ENCODE results near the gene TNFRSF8. TPM values are rescaled to one million over a fixed set of nuclear protein-coding genes. Genes with fewer than 3 reads are reported as not detected.

TNFRSF8 gene
- polyA plus RNA-seq, 1 experiment, result 0.22 TPM

DNA sequence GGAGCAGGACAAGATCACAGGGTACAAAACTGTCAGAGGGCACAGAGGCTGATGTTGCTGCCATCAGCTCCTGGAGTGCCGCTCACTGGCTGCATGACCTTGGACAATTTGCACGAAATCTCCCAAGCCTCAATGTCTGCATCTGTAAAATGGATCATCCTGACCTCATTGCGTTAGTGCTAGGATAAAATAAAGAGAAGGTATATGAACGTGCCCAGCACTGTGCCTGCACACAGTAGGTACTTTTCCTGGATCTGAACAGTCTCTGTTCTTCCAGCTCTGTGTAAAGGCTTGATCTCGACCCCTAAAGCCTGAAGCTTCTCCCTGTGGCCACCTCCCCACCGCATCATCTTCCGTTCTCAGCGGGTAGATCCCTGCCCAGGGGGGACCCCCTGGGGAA, 116.6 kb downstream of the TNFRSF8 start:
- H3K4me3 ChIP-seq (ENCODE audit: low read depth, low read length), result no peak overlapping the region
- TF ChIP-seq, protein P1, sequence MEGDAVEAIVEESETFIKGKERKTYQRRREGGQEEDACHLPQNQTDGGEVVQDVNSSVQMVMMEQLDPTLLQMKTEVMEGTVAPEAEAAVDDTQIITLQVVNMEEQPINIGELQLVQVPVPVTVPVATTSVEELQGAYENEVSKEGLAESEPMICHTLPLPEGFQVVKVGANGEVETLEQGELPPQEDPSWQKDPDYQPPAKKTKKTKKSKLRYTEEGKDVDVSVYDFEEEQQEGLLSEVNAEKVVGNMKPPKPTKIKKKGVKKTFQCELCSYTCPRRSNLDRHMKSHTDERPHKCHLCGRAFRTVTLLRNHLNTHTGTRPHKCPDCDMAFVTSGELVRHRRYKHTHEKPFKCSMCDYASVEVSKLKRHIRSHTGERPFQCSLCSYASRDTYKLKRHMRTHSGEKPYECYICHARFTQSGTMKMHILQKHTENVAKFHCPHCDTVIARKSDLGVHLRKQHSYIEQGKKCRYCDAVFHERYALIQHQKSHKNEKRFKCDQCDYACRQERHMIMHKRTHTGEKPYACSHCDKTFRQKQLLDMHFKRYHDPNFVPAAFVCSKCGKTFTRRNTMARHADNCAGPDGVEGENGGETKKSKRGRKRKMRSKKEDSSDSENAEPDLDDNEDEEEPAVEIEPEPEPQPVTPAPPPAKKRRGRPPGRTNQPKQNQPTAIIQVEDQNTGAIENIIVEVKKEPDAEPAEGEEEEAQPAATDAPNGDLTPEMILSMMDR (IDR thresholded peaks at IDR 0.05; ENCODE audit: low read depth, low read length), result no peak
- no peak overlapping the region for H3K27ac ChIP-seq (ENCODE audit: low read depth, low read length)
- CTCF ChIA-PET, result interaction anchor here (1.2 to 1.5 kb wide), 2 partner anchors 29 to 49 kb away, joined by 3 to 4 read pairs; no protein-coding TSS in a partner anchor
- POLR2A ChIA-PET, result interaction anchor here (0.7 kb wide), 1 partner anchor 36 kb away, joined by 3 read pairs; no protein-coding TSS in a partner anchor
- DNase-seq (ENCODE audit: low read depth, low spot score), result no peak
- no peaks in the 10 kb centered on the region for H3K9me3 ChIP-seq (ENCODE audit: control insufficient read depth, insufficient read depth, low read length)
- H3K27me3 ChIP-seq (ENCODE audit: control insufficient read depth, insufficient read depth, low read length), result no peaks in the 10 kb centered on the region

DNA sequence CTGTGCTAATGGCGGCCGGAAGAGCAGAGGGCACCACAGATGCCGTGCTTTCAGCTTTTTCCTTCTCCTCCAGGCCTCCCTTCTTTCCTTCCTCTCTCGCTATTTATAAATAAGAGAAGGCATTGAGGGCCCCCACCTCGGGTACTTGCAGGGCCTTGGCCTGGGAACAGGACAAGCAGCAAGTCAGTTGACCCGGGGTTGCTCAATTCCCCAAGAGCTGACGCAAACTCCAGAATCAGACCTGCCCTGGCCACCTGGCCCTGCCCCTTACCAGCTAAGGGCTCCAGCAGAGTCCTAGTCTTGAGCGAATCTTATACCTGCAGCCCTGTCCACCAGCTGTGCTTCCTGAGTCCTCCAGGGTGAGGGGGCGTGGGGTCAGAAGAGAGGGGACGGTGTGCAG, 117.2 kb downstream of the TNFRSF8 start:
- no peak overlapping the region for H3K4me3 ChIP-seq (ENCODE audit: low read depth, low read length)
- no peak for DNase-seq (ENCODE audit: low read depth, low spot score)
- no peaks in the 10 kb centered on the region for H3K27me3 ChIP-seq (ENCODE audit: control insufficient read depth, insufficient read depth, low read length)
- POLR2A ChIA-PET, result interaction anchor here (0.7 to 0.8 kb wide), 2 partner anchors 37 to 271 kb away, joined by 3 read pairs; no protein-coding TSS in a partner anchor
- H3K9me3 ChIP-seq (ENCODE audit: control insufficient read depth, insufficient read depth, low read length), result no peaks in the 10 kb centered on the region; the same call in 1 of the 2 replicates
- TF ChIP-seq, protein P1 (IDR thresholded peaks at IDR 0.05; ENCODE audit: low read depth, low read length), result no peak
- H3K27ac ChIP-seq (ENCODE audit: low read depth, low read length), result no peak overlapping the region
- CTCF ChIA-PET, result interaction anchor here (0.6 kb wide), 1 partner anchor 30 kb away, joined by 5 read pairs; no protein-coding TSS in a partner anchor

DNA sequence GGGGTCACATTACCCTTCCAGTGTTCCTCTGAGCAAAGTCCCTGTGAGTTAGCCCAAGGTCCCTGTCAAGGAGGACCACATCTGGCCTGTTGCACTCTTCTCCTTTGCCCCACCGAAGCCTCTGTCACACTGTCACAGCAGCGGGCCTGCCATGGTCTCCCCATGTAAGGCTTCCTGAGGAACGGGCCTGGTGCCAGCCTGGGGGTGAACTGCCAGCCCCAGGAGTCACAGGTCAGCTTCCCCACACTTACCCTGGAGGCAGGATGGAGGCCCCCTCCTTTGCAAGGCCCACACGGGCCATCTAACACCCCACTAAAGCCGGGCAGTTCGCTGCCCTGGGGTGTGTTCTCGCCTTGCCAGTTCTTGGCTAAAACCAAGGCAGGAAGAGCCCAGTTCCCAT, 117.8 kb downstream of the TNFRSF8 start:
- Histone ChIP-seq H3K27ac (ENCODE audit: low read depth, low read length) (no peak overlapping the region), H3K4me3 (ENCODE audit: low read depth, low read length) (no peak overlapping the region), H3K27me3 (ENCODE audit: control insufficient read depth, insufficient read depth, low read length) (no peaks in the 10 kb centered on the region), H3K9me3 (ENCODE audit: control insufficient read depth, insufficient read depth, low read length) (no peaks in the 10 kb centered on the region; the same call in 1 of the 2 replicates)
- DNase-seq (ENCODE audit: low read depth, low spot score), result no peak
- CTCF ChIA-PET, result no interaction called here
- TF ChIP-seq, protein P1 (IDR thresholded peaks at IDR 0.05; ENCODE audit: low read depth, low read length), result no peak
- POLR2A ChIA-PET, result interaction anchor here (0.8 kb wide), 1 partner anchor 272 kb away, joined by 3 read pairs; no protein-coding TSS in a partner anchor

DNA sequence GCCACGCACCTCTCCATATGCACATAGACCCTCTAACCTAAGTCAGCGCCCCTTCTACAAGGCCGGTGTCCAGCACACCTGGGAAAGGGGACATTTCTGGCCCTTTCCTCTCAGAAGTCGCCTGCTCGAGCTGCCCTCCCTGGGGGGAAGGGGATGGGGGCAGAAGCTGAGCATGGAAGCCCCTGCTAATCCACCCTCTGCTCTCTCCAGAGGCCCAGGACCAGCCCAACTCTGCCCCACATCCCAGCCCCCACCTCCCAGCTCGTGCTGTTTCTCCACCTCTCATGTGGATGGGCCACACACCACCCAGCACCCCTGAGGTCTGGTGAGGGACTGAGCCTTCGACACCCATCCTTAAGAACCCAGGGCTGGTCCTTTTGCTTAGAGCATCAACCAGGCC, 118.5 kb downstream of the TNFRSF8 start:
- TF ChIP-seq, protein P1 (IDR thresholded peaks at IDR 0.05; ENCODE audit: low read depth, low read length), result no peak
- Histone ChIP-seq H3K27me3 (ENCODE audit: control insufficient read depth, insufficient read depth, low read length) (no peaks in the 10 kb centered on the region), H3K27ac (ENCODE audit: low read depth, low read length) (no peak overlapping the region), H3K4me3 (ENCODE audit: low read depth, low read length) (no peak overlapping the region), H3K9me3 (ENCODE audit: control insufficient read depth, insufficient read depth, low read length) (no peaks in the 10 kb centered on the region; the same call in 1 of the 2 replicates)
- CTCF ChIA-PET, result interaction anchor here (5.9 kb wide), 1 partner anchor 57 kb away, joined by 59 read pairs; no protein-coding TSS in a partner anchor
- no peak for DNase-seq (ENCODE audit: low read depth, low spot score)
- POLR2A ChIA-PET, result no interaction called here

DNA sequence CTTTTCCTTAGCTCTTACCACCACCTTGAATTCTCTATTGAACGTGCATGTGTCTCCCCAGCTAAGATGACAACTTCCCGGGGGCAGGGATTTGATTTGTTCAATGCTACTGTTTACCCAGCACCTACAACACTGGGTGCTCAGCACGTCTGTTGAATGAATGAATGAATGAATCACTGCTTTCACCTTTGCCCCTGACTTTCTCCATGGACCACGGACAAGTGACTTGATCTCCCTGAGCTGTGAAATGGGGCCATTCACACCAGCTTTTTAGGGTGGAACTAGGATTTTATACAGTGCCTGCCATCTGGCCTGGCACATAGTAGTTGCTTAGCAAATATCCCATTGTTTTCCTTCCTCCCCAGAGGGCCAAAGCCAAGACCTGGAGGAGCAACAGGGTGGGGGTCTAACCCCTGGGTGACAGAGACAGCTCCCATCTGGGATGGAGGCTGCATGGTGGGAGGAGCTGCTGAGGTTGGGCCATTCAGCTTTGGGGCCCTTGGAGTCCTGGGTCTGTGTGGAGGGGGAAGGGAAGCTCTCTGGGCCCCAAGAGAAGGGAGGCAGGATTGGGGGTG, 119.4 kb downstream of the TNFRSF8 start:
- POLR2A ChIA-PET, result interaction anchor here (1.1 kb wide), 1 partner anchor 58 kb away, joined by 3 read pairs; no protein-coding TSS in a partner anchor
- Histone ChIP-seq H3K27ac (ENCODE audit: low read depth, low read length) (no peak overlapping the region), H3K27me3 (ENCODE audit: control insufficient read depth, insufficient read depth, low read length) (no peaks in the 10 kb centered on the region), H3K9me3 (ENCODE audit: control insufficient read depth, insufficient read depth, low read length) (no peaks in the 10 kb centered on the region; the same call in 1 of the 2 replicates), H3K4me3 (ENCODE audit: low read depth, low read length) (no peak overlapping the region)
- TF ChIP-seq, protein P1 (IDR thresholded peaks at IDR 0.05; ENCODE audit: low read depth, low read length), result no peak
- DNase-seq (ENCODE audit: low read depth, low spot score), result no peak
- CTCF ChIA-PET, result interaction anchor here (1.0 to 5.9 kb wide), 6 partner anchors 18 to 149 kb away, joined by 3 to 59 read pairs (median 4); no protein-coding TSS in a partner anchor
